IPS-18c (cell line): Measurements from ENCODE around the gene HCRTR2.
"Not testable (repeated sequence)": the region's sequence is repeated elsewhere in the genome, so short reads cannot be mapped to it uniquely, and the experiment has no call there.

Experiments
- H3K4me3 ChIP-seq: 2 replicates; pipeline ENCODE4 v1.7.0; 2013; ENCODE audit warnings: low read depth, mild to moderate bottlenecking, low read length, moderate library complexity; ENCODE audit not compliant: insufficient read depth
- H3K9me3 ChIP-seq: one replicate; pipeline ENCODE4 v1.6.1; 2013; ENCODE audit warnings: mild to moderate bottlenecking, low read length, moderate library complexity; ENCODE audit not compliant: control insufficient read depth, insufficient read depth

HCRTR2 gene

GRCh38 chr6:55199239-55199638, 24.9 kb downstream of the HCRTR2 start:
- Histone ChIP-seq H3K4me3 (no peak overlapping the region), H3K9me3 (no peaks in the 10 kb centered on the region)

DNA sequence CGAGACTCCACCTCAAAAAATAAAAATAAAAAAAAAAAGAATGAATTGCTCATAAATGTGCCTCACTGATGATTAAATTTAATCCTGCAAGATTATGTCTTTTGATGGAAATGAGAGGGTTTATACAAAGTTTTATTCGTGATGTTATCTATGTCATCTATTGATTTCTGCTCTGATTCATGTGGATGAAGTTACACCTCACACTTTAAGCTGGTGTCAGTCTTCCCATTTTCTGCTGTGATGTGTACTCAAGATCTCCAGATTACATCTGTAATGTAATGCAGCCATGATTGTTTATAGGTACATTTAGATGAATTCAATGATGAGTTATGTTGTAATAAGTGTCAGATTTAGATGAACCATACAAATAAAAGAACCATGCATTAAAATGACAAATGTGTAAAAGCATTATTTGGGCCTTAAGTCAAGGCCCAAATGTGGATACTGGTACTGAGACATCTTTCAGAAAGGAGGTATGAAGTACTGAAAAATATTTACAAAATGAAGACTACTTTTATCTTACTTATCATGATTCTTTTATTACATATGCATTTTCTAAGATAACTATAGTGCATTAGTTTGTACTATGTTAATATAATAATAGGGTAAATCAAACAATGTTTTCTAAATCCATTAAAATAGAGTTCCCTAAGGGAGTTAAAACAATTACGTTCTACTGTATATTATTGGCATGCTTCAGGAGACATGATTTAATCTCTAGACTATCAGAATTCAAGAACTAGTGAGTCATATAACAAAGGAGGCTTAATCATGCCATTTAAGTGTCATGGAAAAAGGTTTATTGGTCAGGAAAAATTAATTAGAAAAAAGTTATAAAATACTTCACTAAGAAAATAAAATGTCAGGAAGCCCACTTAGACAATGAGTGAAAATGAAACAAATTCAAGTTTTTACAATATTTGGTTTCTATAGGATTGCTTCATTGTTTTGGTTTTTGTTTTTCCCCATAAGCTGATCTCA, 34.5 kb downstream of the HCRTR2 start:
- no peak overlapping the region for H3K4me3 ChIP-seq
- H3K9me3 ChIP-seq, result no peaks in the 10 kb centered on the region

DNA sequence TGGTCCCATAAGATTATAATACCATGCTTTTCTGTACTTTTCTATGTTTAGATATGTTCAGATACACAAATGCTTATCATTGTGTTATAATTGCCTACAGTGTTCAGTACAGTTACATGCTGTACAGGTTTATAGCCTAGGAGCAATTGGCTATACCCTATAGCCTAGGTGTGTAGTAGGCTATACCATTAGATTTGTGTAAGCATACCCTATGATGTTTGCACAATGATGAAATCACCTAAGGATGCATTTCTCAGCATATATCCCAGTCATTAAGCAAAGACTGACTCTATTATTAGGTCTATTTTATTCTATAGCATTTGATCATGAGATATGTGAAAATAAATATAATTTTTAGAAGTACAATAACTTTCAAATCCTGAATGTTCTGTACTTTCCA, 36.6 kb downstream of the HCRTR2 start:
- no peak overlapping the region for H3K4me3 ChIP-seq
- H3K9me3 ChIP-seq, result no peaks in the 10 kb centered on the region

GRCh38 chr6:55212156-55212555, 37.8 kb downstream of the HCRTR2 start:
- no peaks in the 10 kb centered on the region for H3K9me3 ChIP-seq
- H3K4me3 ChIP-seq, result no peak overlapping the region

GRCh38 chr6:55220961-55221360, 46.6 kb downstream of the HCRTR2 start:
- H3K9me3 ChIP-seq, result no peaks in the 10 kb centered on the region
- H3K4me3 ChIP-seq, result no peak overlapping the region

GRCh38 chr6:55227862-55228261, 53.5 kb downstream of the HCRTR2 start:
- H3K4me3 ChIP-seq, result no peak overlapping the region
- H3K9me3 ChIP-seq, result no peaks in the 10 kb centered on the region

DNA sequence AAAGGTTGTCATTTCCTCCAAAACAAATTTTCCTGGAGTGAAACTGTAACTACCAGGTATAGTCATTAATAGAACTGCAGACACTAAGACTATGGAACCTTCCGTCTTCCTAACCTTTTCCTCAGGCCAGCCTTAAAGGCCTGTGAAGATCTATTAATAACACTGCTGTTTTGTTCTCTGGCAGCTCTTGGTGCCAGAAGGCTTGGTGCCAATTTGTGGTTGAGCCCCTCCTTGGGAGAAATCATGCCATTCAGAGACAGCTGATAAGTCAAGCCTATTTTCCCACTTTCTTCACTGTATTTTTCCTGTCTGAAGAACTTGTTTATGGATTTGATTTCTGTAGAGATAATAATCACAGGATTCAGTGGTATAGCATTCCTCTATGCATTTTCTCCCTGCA, 64.8 kb downstream of the HCRTR2 start:
- Histone ChIP-seq H3K9me3 (no peaks in the 10 kb centered on the region), H3K4me3 (no peak overlapping the region)

- H3K9me3 ChIP-seq, H3K4me3 ChIP-seq: not testable (repeated sequence)
Measured at GRCh38 chr6:55240975-55241605, 66.8 kb downstream of the HCRTR2 start.

GRCh38 chr6:55250400-55250799, 76.1 kb downstream of the HCRTR2 start:
- Histone ChIP-seq H3K4me3 (no peak overlapping the region), H3K9me3 (no peaks in the 10 kb centered on the region)

DNA sequence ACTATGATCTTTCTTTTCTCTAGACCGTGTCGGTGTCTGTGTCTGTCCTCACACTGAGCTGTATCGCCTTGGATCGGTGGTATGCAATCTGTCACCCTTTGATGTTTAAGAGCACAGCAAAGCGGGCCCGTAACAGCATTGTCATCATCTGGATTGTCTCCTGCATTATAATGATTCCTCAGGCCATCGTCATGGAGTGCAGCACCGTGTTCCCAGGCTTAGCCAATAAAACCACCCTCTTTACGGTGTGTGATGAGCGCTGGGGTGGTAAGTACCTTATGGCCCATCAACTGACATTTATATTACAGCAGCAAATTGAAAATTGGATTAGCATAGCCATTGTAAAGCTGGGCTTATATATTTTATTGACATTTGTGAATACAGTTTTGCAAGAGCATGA, 80.8 kb downstream of the HCRTR2 start:
- Histone ChIP-seq H3K4me3 (no peak overlapping the region), H3K9me3 (no peaks in the 10 kb centered on the region)

GRCh38 chr6:55260181-55260580, 85.9 kb downstream of the HCRTR2 start:
- no peak overlapping the region for H3K4me3 ChIP-seq

DNA sequence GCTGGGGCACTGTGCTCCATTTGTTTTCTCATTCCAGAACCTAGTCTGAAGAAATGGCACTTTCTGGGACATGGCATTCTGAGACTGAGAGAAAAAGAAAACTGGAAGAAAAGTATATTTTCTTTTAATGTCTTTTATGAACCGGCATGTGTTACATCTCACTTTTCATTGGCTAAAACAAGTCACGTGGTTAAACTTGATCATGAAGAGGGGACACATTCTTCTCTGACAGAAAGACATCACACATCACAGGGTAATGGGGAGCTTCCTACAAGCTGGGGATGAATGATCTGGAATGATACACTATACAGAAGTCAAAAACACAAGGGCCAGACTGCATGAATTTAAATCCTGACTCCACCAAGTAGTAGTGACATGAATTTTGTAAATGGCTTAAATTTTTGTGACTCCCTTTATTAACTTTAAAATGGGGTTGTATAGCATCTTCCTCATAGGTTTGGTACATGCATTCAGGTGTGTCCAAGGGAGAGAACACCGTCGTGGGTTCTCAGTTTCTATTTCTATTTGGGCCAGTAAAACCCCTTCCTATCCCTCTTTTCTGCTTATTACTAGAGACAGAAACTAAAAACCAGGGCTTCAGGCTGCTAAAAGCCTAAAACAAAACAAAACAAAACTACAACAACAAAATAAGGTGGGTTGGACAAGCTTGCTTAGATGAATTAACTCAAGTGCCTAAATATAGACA, 91.2 kb downstream of the HCRTR2 start:
- Histone ChIP-seq H3K4me3 (no peak overlapping the region), H3K9me3 (no peaks in the 10 kb centered on the region)

More at GRCh38 chr6:55260181-55260580, 85.9 kb downstream of the HCRTR2 start:
- no peaks in the 10 kb centered on the region for H3K9me3 ChIP-seq

- no peaks in the 10 kb centered on the region for H3K9me3 ChIP-seq
Measured at GRCh38 chr6:55266896-55267295, 92.6 kb downstream of the HCRTR2 start.

DNA sequence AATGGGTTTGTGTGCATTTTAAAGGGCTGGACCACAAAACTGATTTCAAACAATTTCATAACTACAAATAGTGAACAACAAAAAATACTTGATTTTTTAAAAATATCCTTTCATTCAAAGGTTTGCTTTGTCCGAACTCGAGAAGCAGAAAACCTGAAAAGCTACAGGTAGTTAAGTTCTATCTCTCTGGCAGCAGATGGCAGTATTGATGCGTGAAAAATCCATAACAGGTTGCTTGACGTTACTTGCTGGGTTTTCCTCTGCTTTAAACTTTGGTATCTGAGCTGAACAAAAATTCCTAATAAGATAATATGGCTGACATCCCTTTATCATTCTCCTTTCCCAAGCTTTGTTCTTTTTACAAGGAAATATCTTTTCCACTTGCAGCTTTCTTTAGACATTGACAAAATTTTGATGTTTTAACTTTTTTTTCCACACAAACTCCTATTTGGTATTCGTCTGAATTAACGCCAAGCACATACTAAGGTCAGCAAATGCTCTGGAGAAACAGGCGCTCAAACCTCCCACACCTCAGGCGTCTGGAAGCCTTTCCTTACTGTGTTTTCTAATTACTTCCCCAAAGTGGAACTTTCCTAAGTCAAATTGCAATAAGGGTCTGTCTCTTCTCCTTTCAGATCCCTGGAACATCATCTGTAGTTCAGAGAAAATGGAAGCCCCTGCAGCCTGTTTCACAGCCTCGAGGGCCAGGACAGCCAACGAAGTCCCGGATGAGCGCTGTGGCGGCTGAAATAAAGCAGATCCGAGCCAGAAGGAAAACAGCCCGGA, 102.6 kb downstream of the HCRTR2 start:
- no peak overlapping the region for H3K4me3 ChIP-seq
- no peaks in the 10 kb centered on the region for H3K9me3 ChIP-seq

More at GRCh38 chr6:55266896-55267295, 92.6 kb downstream of the HCRTR2 start:
- H3K4me3 ChIP-seq, result no peak overlapping the region

GRCh38 chr6:55277646-55278045, 103.3 kb downstream of the HCRTR2 start:
- no peaks in the 10 kb centered on the region for H3K9me3 ChIP-seq
- H3K4me3 ChIP-seq, result no peak overlapping the region

DNA sequence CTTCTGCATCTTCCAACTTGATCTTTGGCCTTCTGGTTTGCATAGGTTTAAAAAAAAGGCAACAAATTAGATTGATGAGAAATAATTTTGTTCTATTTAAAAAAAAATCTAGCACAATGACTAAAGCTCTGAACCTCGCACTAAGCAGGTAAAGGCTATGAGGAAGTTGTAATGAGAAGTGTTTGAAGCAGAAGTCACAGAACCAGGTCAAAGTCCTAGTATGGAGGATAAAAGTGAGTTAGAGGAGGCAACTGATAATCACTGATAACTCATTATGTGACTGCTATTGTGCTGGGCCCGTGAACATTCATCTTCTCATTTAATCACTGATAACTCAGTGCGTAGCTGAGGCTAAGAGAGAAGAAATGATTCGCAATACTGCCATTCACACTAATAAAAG, 106.9 kb downstream of the HCRTR2 start:
- no peak overlapping the region for H3K4me3 ChIP-seq

DNA sequence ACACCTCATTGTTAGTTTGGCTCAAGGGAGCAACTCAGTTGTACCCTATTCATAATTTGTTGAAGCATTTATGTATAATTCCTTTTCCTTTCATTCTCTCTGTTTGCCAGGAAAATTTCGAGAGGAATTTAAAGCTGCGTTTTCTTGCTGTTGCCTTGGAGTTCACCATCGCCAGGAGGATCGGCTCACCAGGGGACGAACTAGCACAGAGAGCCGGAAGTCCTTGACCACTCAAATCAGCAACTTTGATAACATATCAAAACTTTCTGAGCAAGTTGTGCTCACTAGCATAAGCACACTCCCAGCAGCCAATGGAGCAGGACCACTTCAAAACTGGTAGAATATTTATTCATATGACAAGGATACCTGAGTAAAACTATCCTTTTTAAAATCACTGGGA, 107.8 kb downstream of the HCRTR2 start:
- H3K4me3 ChIP-seq, result no peak overlapping the region
- no peaks in the 10 kb centered on the region for H3K9me3 ChIP-seq

More for the DNA sequence above, 106.9 kb downstream of the HCRTR2 start:
- H3K9me3 ChIP-seq, result no peaks in the 10 kb centered on the region
